G401.6 (cell line): ENCODE data around the gene SMYD2.
"Not testable (repeated sequence)": the region's sequence is repeated elsewhere in the genome, so short reads cannot be mapped to it uniquely, and the experiment has no call there.

ENCODE experiments used
- FAIRE-seq: peaks from 2 replicates; lab custom pipeline; 2012; peaks lifted over from hg19 to GRCh38; lab: Jason Lieb, UNC

The SMYD2 gene

GRCh38 chr1:214271995-214272731, 8.8 kb upstream of the SMYD2 start:
- FAIRE-seq: no peak

- no peak for FAIRE-seq
Observed at GRCh38 chr1:214272964-214273533, 7.9 kb upstream of the SMYD2 start.

- FAIRE-seq: not testable (repeated sequence)
Observed at GRCh38 chr1:214275700-214276099, 5.3 kb upstream of the SMYD2 start.

- no peak for FAIRE-seq
Observed at GRCh38 chr1:214276786-214277185, 4.2 kb upstream of the SMYD2 start.

GRCh38 chr1:214277704-214278635, 3.0 kb upstream of the SMYD2 start:
- FAIRE-seq: no peak

- FAIRE-seq: no peak
Observed at GRCh38 chr1:214280386-214281020, 456 bp upstream of the SMYD2 start.

- no peak for FAIRE-seq
Observed at GRCh38 chr1:214281720-214282629, 1.0 kb downstream of the SMYD2 start.

- no peak for FAIRE-seq
Observed at GRCh38 chr1:214282630-214283242, 1.8 kb downstream of the SMYD2 start.

GRCh38 chr1:214285610-214286440, 4.9 kb downstream of the SMYD2 start:
- no peak for FAIRE-seq

GRCh38 chr1:214287884-214288283, 6.9 kb downstream of the SMYD2 start:
- no peak for FAIRE-seq

- FAIRE-seq: no peak
Observed at GRCh38 chr1:214289574-214290272, 8.8 kb downstream of the SMYD2 start.

- FAIRE-seq: no peak
Observed at GRCh38 chr1:214290424-214291037, 9.6 kb downstream of the SMYD2 start.

GRCh38 chr1:214292322-214292721, 11.4 kb downstream of the SMYD2 start:
- FAIRE-seq: no peak

- no peak for FAIRE-seq
Observed at GRCh38 chr1:214295934-214296333, 15.0 kb downstream of the SMYD2 start.

- FAIRE-seq: no peak
Observed at GRCh38 chr1:214296860-214297745, 16.1 kb downstream of the SMYD2 start.

GRCh38 chr1:214300149-214300780, 19.3 kb downstream of the SMYD2 start:
- FAIRE-seq: no peak

GRCh38 chr1:214301526-214301925, 20.6 kb downstream of the SMYD2 start:
- FAIRE-seq: no peak
